Uterus (tissue), 4 donors: ENCODE data around the gene LDLRAD4. TPM values are rescaled to one million over a fixed set of nuclear protein-coding genes. Genes with fewer than 3 reads are reported as not detected.

ENCODE experiments used
- DNase-seq, 2 donors: peaks; one replicate each; pipeline ENCODE4 v3.0.0-alpha.2; 2019 to 2020
- H3K27ac ChIP-seq, 2 donors: fragments of 200-600 bp; sonication (generic); 1 replicate in 1 of 2; 2 replicates in 1 of 2; pipeline ENCODE4 v1.5.1; 2016 to 2018
- H3K27me3 ChIP-seq, 2 donors: fragments of 200-600 bp; sonication (generic); one replicate each; pipeline ENCODE4 v1.5.1; 2018 to 2019; ENCODE audit warnings: control low read depth in 1 of 2
- H3K36me3 ChIP-seq, 2 donors: fragments of 200-600 bp; sonication (generic); one replicate each; pipeline ENCODE4 v1.5.1; 2019; ENCODE audit warnings: control low read depth in 1 of 2
- H3K4me1 ChIP-seq, 2 donors: fragments of 200-600 bp; sonication (generic); one replicate each; pipeline ENCODE4 v1.5.1; 2018 to 2019; ENCODE audit warnings: control low read depth in 1 of 2
- H3K4me3 ChIP-seq, 2 donors: fragments of 200-600 bp; sonication (generic); 1 replicate in 1 of 2; 2 replicates in 1 of 2; pipeline ENCODE4 v1.5.1; 2018 to 2019; ENCODE audit warnings: mild to moderate bottlenecking in 1 of 2
- H3K9me3 ChIP-seq, 2 donors: fragments of 200-600 bp; sonication (generic); one replicate each; pipeline ENCODE4 v1.5.1; 2019; ENCODE audit warnings: control low read depth in 1 of 2
- CTCF ChIP-seq, 4 experiments: fragments of 200-600 bp in 2 of 4; fragments of 450-650 bp in 2 of 4; sonication (generic) in 2 of 4; IDR thresholded peaks; one replicate each; pipeline ENCODE4 v1.5.1; 2016 to 2019; ENCODE audit warnings: antibody characterized with exemption in 4 of 4, mild to moderate bottlenecking in 2 of 4, moderate library complexity in 1 of 4
- POLR2A ChIP-seq, 2 donors: fragments of 450-650 bp; IDR thresholded peaks; one replicate each; pipeline ENCODE4 v1.6.1; 2016; ENCODE audit warnings: antibody characterized with exemption in 2 of 2, mild to moderate bottlenecking in 1 of 2, moderate library complexity in 1 of 2
- intact Hi-C: fragments of 100-400 bp; cut with DNase I; formaldehyde crosslinking; loops from one replicate; pipeline ENCODE4 v1.15.1; 2023; ENCODE audit warnings: low total_unique reads
- total RNA-seq, 4 donors: library from RNA; depleted of rRNA in 3 of 4; stranded (reverse); fragments of >200 nt in 3 of 4; gene quantifications; one replicate each; pipeline versions ENCODE4 v1.1.0 to v1.2.4, GENCODE V29; 2014 to 2023
- donor health status: DM: yes; HTN: yes; CAD: no.

The LDLRAD4 gene
- total RNA-seq, 4 donors from 2014 or later: 23.8 to 82.2 (median 39.3) TPM

GRCh38 chr18:13276530-13277520, 58.3 kb downstream of the LDLRAD4 start:
- DNase-seq: no peak
- no peaks in the 10 kb centered on the region for H3K9me3 ChIP-seq
- H3K36me3 ChIP-seq: no peaks in the 10 kb centered on the region
- no peaks in the 10 kb centered on the region for H3K27me3 ChIP-seq
- TF ChIP-seq CTCF (IDR thresholded peaks at IDR 0.05) (no peak), POLR2A (IDR thresholded peaks at IDR 0.05) (no peak)
- intact Hi-C loops: no loop called here
- no peak overlapping the region for H3K4me3 ChIP-seq
- no peak overlapping the region for H3K27ac ChIP-seq
- no peaks in the 10 kb centered on the region for H3K4me1 ChIP-seq

- intact Hi-C loops: no loop called here
- TF ChIP-seq CTCF (IDR thresholded peaks at IDR 0.05): no peak
- no peak for TF ChIP-seq POLR2A (IDR thresholded peaks at IDR 0.05)
Observed at GRCh38 chr18:13278062-13278630, 59.6 kb downstream of the LDLRAD4 start.

GRCh38 chr18:13279181-13280069, 60.9 kb downstream of the LDLRAD4 start:
- Histone ChIP-seq H3K36me3 (no peaks in the 10 kb centered on the region), H3K4me3 (no peak overlapping the region), H3K27me3 (no peaks in the 10 kb centered on the region), H3K9me3 (no peaks in the 10 kb centered on the region), H3K4me1 (no peaks in the 10 kb centered on the region), H3K27ac (no peak overlapping the region)
- no peak for DNase-seq
- no peak for TF ChIP-seq POLR2A (IDR thresholded peaks at IDR 0.05)
- TF ChIP-seq CTCF (IDR thresholded peaks at IDR 0.05): no peak
- intact Hi-C loops: no loop called here

More at GRCh38 chr18:13278062-13278630, 59.6 kb downstream of the LDLRAD4 start:
- Histone ChIP-seq H3K9me3 (no peaks in the 10 kb centered on the region), H3K36me3 (no peaks in the 10 kb centered on the region), H3K4me1 (no peaks in the 10 kb centered on the region), H3K27me3 (no peaks in the 10 kb centered on the region), H3K4me3 (no peak overlapping the region), H3K27ac (no peak overlapping the region)
- DNase-seq: no peak

GRCh38 chr18:13280070-13280795, 61.7 kb downstream of the LDLRAD4 start:
- TF ChIP-seq CTCF (IDR thresholded peaks at IDR 0.05) (no peak), POLR2A (IDR thresholded peaks at IDR 0.05) (no peak)
- H3K4me3 ChIP-seq: no peak overlapping the region
- H3K36me3 ChIP-seq: no peaks in the 10 kb centered on the region
- no peaks in the 10 kb centered on the region for H3K4me1 ChIP-seq
- no peak overlapping the region for H3K27ac ChIP-seq
- no peaks in the 10 kb centered on the region for H3K27me3 ChIP-seq
- H3K9me3 ChIP-seq: no peaks in the 10 kb centered on the region
- intact Hi-C loops: no loop called here
- DNase-seq: no peak
